ENCODE results near the gene ALDH8A1.

The ALDH8A1 gene

GRCh38 chr6:134949927-134950326, at the start of gene ALDH8A1:
Gene ALDH8A1, minus strand, starts transcription at chr6:134950101. Its CDS starts 48 bp downstream, at chr6:134950053.
- no peak for DNase-seq

- no peak for DNase-seq
Observed at GRCh38 chr6:134999107-134999506, 49.2 kb upstream of the ALDH8A1 start.

GRCh38 chr6:134997133-134997995, 47.5 kb upstream of the ALDH8A1 start:
- DNase-seq = no peak

- no peak for DNase-seq
Observed at GRCh38 chr6:134995536-134995935, 45.6 kb upstream of the ALDH8A1 start.

GRCh38 chr6:134994431-134994830, 44.5 kb upstream of the ALDH8A1 start:
- DNase-seq = no peak

GRCh38 chr6:134992155-134992554, 42.3 kb upstream of the ALDH8A1 start:
- no peak for DNase-seq

GRCh38 chr6:134990262-134990661, 40.4 kb upstream of the ALDH8A1 start:
- no peak for DNase-seq

- no peak for DNase-seq
Observed at GRCh38 chr6:134984821-134985220, 34.9 kb upstream of the ALDH8A1 start.

- DNase-seq = no peak
Observed at GRCh38 chr6:134983823-134984222, 33.9 kb upstream of the ALDH8A1 start.

GRCh38 chr6:134982161-134982560, 32.3 kb upstream of the ALDH8A1 start:
- no peak for DNase-seq

GRCh38 chr6:134980846-134981245, 30.9 kb upstream of the ALDH8A1 start:
- no peak for DNase-seq

GRCh38 chr6:134979142-134979541, 29.2 kb upstream of the ALDH8A1 start:
- no peak for DNase-seq

GRCh38 chr6:134974370-134974769, 24.5 kb upstream of the ALDH8A1 start:
- DNase-seq = no peak

GRCh38 chr6:134967711-134968110, 17.8 kb upstream of the ALDH8A1 start:
- no peak for DNase-seq

- DNase-seq = no peak
Observed at GRCh38 chr6:134964451-134965203, 14.7 kb upstream of the ALDH8A1 start.

GRCh38 chr6:134962421-134962820, 12.5 kb upstream of the ALDH8A1 start:
- DNase-seq = no peak

- no peak for DNase-seq
Observed at GRCh38 chr6:134961366-134961765, 11.5 kb upstream of the ALDH8A1 start.

GRCh38 chr6:134959603-134960002, 9.7 kb upstream of the ALDH8A1 start:
- DNase-seq = no peak

GRCh38 chr6:134956676-134957075, 6.8 kb upstream of the ALDH8A1 start:
- DNase-seq = no peak

- no peak for DNase-seq
Observed at GRCh38 chr6:134956032-134956431, 6.1 kb upstream of the ALDH8A1 start.

GRCh38 chr6:134954272-134955000, 4.5 kb upstream of the ALDH8A1 start:
- no peak for DNase-seq

- DNase-seq = no peak
Observed at GRCh38 chr6:134951494-134952263, 1.8 kb upstream of the ALDH8A1 start.

- DNase-seq = no peak
Observed at GRCh38 chr6:134950482-134950881, 581 bp upstream of the ALDH8A1 start.

All from NK-92 treated with Interleukin-12 subunit alpha and Interleukin-12 subunit beta, amount 100 ng/mL, for 24 hours (cell line).